Stimulated activated CD4-positive, alpha-beta T cell treated with anti-CD3 and anti-CD28 coated beads, Interleukin-4, amount 100 ng/mL, for 48 hours (primary cell): ENCODE results near the gene EHMT1.

Source experiments
- DNase-seq, 2 donors: peaks; one replicate each; pipeline ENCODE4 v3.0.0-alpha.2; 2020; ENCODE audit warnings: low read depth in 2 of 2

EHMT1 gene

GRCh38 chr9:137784641-137785513, 166.1 kb downstream of the EHMT1 start:
- DNase-seq, result no peak

- no peak for DNase-seq
These were observed 166.9 kb downstream of the EHMT1 start for GRCh38 chr9:137785704-137786161.

GRCh38 chr9:137786511-137786920, 167.7 kb downstream of the EHMT1 start:
- DNase-seq, result no peak

DNA sequence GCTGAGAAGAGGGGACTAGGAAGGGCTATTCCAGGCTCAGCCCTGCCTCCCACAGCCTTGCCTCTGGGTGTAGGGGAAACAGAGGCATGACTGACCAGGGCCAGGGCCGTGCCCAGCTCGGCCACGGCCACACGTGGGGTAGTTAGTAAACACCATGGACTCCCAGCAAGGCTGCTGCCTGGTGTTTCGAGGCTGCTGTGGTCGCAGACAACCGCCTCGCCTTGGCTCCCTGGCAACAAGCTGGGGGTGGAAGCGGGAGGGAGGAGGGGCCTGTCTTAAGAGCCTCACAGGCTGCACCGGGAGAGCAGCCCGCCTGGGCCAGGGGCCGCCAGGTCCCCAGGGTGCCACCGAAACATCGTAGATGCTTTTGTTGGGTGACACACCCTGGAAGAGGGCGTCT, 168.6 kb downstream of the EHMT1 start:
- DNase-seq, result no peak

- DNase-seq, result no peak
These were observed 169.1 kb downstream of the EHMT1 start for GRCh38 chr9:137787786-137788505.

DNA sequence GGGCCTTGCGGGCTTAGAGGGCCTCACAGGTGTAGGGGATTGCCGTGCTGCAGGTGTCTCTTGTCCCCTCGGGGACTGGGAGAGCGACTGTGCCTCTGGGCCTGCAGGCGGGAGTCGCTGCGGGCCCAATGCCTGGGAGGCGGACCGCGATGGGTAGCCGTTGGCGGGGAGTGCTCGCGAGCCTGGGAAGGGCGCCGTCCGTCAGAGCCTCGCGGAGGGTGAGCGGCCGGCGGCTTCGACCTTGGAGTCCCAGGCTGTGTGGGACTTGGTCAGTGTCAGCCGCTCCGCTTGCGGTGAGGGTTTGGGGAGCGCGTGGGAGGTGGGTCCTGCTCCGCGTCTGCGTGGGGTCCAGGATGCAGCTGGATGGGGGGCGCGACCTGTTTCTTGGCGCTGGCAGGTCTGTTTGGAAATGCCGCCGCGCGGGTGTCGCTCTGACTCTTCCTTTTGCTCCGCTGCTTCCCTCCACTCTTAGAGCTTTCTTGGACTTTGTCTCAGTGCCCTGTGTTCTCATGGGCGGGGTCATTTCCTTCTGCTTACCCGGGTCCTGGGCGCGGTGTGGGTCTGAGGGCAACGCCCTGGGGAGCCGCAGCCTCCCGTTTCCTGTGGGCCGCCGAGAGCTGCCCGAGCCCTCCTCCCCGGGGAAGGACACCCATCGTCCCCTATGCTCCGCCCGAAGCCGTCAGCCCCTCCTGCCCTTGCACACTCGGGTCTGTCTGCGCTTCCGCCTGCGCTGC, 169.9 kb downstream of the EHMT1 start:
- no peak for DNase-seq

- DNase-seq, result no peak
These were observed 170.6 kb downstream of the EHMT1 start for GRCh38 chr9:137789295-137789895.

- no peak for DNase-seq
These were observed 173.1 kb downstream of the EHMT1 start for GRCh38 chr9:137791947-137792346.

DNA sequence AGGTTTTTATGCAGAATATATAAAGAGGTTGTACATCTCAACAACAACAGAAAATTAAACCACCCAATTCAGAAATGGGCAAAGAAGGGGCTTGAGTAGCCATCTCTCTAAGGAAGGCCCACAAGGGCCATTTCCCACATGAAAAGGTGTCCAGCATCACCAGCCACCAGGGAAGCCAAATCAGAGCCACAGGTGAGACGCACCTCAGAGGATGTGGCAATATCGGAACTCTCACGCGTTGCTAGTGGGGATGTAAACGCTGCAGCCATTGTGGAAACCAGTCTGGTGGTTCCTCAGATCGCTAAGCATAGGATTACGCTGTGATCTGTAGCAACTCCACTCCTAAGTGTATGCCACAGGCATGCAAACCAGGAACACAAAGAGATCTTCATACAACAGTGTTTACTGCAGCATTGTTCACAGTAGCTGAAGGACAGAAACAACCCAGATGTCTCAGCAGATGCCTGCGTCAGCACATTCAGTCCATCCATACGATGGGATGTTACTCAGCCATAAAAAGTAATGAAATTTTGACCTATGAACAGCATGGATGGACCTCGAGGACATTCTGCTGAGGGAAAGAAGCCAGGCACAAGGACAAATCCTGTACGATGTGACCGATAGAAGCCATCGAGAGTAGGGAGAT, 174.5 kb downstream of the EHMT1 start:
- no peak for DNase-seq

DNA sequence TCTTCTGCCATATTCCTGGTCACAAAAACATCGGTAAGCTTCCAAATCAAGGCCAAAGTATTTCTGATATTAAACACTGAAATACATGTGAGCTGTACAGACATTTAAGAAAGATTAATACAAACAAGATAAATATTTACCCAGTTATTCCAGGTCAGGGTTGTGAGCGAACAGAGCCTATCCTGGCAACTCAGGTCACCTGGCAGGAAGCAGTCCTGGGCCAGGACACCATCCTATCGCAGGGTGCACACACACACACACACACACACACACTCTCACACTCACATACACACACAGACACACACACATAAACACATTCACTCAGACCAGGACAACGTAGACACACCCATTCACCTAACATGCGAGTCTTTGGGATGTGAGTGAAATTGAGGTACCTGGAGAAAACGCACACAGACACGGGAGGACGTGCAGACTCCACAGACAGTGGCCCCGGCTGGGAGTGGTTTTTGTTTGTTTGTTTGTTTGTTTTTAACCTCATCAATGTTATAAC, 176.4 kb downstream of the EHMT1 start:
- DNase-seq, result no peak

- no peak for DNase-seq
These were observed 178.7 kb downstream of the EHMT1 start for GRCh38 chr9:137797206-137798120.

GRCh38 chr9:137798142-137798541, 179.3 kb downstream of the EHMT1 start:
- DNase-seq, result no peak

DNA sequence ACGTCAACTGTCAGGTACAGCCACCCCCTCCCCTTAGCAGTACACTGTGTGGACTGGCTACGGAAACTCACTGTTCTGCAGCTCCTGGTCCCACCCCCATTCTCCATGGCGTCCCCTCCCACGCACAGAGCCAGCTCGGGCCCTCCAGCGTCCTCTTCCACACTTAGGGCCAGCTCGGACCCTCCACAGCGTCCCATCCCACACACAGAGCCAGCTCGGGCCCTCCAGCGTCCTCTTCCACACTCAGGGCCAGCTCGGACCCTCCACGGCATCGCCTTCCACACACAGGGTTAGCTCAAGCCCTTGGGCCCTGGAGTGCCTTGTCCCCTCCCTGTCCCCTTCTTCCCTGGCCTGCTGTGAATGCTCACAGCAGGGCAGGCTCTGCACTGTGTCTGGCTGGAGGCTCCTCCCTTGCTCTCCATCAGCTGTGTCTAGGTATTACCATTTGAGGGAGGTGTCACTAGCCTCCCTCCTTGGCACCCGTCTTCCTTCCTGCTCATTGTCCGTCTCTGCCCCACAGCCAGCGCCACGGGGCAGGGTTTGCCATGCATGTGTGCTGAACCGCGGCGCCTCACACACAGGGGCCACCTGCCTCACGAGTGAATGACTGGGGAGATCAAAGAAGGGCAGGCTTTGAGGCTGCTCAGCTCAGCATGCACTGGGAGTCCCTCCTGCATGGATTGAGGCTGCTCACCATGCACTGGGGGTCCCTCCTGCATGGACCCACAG, 180.3 kb downstream of the EHMT1 start:
- no peak for DNase-seq

DNA sequence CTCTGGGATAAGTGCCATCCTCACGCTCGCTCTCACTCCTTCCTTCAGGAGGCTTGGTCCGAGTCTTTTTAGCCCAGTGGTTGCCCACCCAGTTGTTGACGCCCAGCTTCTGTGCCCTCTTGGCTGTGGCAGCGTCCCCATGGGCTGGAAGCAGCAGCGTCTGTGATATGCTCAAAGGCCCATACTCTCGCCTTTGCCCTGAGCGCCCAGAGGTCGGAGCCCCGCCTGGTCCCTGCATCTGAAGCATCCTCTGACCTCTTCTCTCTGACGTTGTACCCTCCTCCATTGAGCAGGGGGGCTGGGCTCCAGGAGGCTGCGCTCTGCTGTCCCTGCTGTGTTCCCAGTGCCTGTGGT, 180.8 kb downstream of the EHMT1 start:
- no peak for DNase-seq

DNA sequence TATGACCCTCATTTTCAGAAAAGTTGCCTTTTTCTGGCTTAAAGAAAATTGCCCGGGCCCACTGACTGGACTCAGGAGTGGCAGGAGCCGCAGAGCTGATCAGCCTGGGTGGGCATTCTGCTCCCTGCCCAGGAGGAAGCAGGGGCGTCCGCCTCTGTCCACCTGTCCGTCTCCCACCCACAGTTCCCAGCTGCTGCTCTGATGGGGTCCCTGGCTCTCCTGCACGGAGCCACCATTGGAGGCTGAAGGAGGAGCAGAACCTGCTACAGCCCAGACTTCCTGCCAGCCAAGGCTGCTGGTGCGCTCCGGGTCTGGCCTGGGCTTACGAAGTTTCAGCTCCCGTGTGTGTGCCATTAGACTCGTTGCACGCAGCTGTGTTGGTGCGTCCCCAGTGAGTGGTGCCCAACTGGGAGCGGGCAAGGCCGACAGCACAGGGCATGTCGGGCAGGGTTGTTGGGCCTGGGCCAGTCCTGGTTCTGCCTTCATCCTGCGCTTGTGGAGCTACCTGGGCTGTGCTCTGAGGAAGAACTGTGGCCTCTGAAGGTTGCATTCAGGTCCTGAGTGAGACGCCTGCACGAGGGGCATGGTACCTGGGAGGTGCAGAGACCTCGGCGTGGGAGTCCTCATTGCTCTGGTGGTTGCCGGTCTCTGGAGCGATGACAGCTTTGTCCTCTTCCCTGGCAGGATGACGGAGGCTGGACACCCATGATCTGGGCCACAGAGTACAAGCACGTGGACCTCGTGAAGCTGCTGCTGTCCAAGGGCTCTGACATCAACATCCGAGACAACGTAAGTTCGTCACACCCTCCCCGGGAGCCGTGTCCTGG, 181.6 kb downstream of the EHMT1 start:
- DNase-seq, result no peak

GRCh38 chr9:137801023-137801319, 182.2 kb downstream of the EHMT1 start:
- no peak for DNase-seq

- DNase-seq, result no peak
These were observed 183.2 kb downstream of the EHMT1 start for GRCh38 chr9:137802021-137802420.

DNA sequence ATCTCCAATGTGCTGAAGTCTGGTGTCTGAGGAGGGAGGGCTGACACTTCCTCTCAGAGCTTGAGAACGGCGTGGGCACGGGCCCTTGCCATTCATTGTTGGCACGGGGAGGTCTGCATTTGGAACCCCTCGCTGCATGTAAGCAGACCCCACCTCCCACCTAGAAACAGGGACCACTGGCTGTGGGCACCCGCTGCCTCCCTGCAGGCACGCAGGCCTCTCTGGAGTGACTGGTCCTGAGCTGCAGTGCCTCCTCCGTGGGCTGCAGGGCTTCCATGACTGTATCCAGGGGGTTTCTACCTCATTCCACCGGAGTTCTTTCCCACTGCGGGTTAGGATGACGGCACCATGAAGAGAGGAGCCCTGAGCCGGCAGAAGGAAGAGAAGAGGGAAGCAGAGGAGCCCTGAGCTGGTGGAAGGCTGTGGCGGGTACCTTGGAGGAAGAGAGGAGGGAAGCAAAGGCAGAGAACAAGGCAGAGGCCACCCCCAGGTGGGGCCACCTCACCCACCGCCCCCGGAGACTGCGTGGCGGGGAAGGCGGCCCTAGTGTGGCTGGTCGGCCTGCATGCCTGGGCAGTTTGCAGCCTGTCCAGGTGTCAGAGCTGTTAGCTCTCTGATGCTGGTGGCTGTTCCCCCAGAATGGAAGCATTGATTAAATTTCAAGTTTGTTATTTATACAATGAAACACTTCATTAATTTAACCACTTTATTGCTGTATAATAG, 183.9 kb downstream of the EHMT1 start:
- no peak for DNase-seq
